Measurements from ENCODE around the gene MRPL12.
"Not testable (repeated sequence)": the region's sequence is repeated elsewhere in the genome, so short reads cannot be mapped to it uniquely, and the experiment has no call there.

Gene MRPL12

DNA sequence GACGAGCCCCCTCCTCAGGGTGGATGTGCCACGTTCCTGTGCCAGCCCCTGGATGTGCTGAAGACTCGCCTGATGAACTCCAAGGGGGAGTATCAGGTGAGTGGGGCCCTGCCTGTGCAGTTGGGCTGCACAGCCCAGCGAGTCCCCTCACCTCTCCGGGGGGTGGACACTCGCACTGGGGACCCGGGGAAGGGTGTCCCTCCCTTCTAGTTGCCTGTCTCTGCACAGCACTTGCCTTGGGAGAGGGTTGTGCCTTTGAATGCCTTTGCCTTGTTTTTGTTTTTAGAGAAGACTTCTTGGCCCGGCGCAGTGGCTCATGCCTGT, 14.6 kb downstream of the MRPL12 start:
- DNase-seq, result no peak

DNA sequence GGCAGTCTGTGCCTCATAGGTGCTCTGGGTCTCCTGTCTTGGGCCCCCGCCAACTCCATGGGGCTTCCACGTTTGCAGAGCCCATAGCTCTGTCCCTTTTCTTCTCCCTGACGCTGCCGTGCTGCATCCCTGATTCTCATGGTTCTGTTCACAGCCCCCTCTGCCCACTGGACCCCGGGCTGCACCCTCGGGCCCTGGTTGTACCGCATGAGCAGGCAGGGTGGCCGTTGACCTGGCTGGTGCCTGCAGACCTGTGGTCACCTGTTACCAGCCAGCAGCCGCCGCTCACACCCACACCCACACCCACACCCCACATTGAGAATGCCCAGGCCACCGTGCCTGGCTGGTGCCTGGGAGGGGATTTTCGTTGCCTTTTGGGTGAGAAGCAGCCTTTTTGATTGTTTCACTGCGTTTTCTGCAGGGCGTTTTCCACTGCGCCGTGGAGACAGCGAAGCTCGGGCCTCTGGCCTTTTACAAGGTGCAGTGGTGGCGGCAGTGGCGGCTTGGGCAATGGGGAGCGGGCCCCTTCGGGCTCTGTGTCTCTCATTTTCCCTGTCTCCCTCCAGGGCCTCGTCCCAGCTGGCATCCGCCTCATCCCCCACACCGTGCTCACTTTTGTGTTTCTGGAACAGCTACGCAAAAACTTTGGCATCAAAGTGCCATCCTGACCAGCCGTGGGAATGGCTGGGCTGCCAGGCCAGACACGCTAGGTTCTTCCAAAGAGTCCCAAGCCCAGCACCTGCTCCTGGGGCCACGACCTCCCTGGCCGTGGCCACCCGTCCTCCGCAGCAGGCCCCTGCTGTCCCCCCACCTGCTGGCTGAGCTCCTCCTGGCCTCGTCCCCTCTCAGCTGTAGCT, 16.5 kb downstream of the MRPL12 start:
- DNase-seq, result no peak

GRCh38 chr17:81720267-81721071, 17.3 kb downstream of the MRPL12 start:
- DNase-seq, result no peak

DNA sequence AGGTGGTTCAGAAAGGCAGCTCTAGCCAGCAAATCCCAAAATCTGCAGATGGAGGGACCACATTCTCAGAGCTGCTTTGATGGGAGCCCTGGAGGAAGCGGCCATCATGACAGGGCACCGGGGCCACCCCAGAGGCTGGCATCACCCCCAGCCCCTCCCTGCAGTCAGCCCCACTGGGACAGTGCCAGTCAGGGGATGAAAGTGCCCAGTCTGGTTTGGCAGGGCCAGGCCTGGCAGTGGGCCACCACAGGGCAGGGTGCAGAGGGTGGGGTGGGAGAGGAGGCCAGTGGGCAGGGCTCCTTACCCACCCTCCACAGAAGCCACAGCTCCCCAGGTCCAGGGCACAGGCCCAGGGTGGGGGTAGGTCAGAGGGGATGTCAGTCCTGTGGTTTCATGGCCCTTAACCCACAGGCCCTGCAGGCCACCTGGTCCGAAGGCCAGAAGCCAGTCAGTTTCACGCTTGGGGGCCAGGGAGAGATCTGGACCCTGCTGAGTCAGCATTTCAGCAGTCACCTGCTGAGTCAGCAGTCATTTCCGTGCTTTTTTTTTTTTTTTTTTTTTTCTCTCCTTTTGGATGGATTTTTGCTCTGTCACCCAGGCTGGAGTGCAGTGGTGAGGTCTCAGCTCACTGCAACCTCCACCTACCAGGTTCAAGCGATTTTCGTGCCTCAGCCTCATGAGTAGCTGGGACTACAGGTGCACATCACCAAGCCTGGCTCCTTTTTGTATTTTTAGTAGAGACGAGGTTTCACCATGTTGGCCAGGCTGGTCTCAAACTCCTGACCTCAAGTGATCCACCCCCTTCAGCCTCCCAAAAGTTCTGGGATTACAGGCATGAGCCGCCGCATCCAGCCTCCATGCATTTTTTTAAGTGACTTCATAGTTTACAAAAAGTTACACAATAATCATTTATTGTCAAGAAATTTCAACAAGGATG, 19.3 kb downstream of the MRPL12 start:
- DNase-seq, result no peak

DNA sequence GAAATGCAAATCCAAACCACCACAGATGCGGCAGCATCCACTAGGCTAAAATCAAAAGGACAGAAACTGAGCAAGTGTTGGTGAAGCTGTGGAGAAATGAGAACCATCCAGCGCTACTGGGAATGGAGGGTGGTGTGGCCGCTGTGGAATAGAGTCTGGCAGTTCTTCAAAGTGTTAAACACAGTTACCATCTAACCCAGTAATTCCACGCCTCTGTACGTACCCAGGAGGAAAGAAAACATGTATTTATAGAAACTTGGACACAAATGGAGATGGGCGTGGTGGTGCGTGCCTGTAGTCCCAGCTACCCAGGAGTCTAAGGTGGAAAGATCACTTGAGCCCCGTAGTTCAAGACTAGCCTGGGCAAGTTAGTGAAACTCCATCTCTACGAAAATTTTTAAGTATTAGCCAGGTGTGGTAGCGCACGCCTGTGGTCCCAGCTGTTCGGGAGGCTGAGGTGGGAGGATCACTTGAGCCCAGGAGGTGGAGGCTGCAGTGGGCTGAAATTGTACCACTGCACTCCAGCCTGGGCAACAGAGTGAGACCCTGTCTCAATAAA, 20.6 kb downstream of the MRPL12 start:
- DNase-seq, result no peak

DNA sequence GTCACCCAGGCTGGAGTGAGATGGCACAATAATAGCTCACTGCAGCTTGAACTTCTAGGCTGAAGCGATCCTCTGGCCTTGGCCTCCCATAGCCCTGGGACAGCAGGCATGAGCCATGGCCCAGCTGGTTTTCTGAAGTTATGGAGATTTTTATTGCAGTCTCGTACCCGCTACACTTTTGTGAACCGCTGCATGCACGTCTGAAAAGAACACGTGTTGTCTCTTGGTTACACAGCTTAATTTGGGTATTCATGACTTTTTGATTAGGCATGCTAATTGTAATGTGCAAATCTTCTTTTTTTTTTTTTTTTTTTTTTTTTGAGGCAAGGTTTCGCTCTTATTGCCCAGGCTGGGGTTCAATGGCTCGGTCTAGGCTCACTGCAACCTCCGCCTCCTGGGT, 22.3 kb downstream of the MRPL12 start:
- DNase-seq, result no peak

DNA sequence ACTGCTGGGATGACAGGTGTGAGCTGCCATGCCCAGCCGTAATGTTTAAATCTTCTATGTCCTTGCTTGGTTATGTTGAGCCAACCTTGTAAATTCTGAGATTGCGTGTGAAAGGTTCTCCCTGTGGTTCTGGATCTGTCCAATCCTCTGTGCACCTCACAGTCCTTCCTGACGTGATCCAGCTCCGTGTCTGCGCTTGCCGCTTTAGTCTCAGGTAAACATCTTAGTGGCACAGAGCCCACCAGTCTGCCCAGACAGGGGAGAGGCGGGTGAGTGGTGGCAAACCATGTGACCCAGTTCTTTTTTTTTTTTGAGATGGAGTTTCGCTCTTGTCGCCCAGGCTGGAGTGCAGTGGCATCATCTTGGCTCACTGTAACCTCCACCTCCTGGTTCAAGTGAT, 22.8 kb downstream of the MRPL12 start:
- no peak for DNase-seq

- DNase-seq, result no peak
Observed at GRCh38 chr17:81727324-81728031, 24.3 kb downstream of the MRPL12 start.

GRCh38 chr17:81733507-81734404, 30.6 kb downstream of the MRPL12 start:
- DNase-seq, result peak; percentile 60

GRCh38 chr17:81734405-81735263, 31.5 kb downstream of the MRPL12 start:
- no peak for DNase-seq

DNA sequence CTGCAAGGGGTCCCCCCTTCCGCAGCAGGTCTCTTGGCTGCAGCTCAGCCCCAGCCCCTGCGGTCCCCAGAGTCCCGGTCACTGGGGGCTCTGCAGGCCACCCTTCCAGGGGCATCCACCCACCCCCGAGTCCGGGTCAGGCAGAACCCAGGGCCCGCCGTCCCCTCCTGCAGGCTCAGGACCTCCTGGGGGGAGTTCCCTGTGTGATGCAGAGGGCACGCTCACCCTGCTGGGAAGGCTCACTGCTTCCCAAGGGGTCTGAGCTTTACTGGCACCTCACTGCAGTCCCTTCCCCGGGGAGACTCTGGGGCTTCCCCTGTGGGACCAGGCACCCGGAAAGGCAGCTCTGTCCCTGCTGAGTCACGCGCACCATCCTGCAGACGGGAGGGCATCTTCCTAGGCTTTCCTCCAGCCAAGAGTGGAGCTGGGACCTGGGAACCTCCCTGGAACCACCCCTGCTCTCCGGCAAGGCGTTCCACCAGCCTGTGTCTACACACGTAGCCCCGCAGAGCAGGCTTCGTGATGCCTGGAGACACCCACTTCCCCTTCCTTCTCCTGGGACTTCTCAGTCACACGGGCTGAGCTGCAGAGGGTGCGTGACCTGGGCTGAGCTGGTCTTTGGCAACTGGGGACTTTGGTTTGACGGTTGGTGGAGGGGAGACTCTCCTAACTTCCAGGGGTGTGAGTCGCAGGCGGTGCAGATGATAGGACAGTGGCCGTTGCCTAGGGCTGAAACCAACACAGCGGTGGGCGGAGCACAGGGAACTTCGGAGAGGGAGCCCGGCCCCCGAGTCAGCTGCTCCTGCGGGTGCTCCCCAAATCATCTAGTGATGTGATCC, 32.3 kb downstream of the MRPL12 start:
- no peak for DNase-seq

DNA sequence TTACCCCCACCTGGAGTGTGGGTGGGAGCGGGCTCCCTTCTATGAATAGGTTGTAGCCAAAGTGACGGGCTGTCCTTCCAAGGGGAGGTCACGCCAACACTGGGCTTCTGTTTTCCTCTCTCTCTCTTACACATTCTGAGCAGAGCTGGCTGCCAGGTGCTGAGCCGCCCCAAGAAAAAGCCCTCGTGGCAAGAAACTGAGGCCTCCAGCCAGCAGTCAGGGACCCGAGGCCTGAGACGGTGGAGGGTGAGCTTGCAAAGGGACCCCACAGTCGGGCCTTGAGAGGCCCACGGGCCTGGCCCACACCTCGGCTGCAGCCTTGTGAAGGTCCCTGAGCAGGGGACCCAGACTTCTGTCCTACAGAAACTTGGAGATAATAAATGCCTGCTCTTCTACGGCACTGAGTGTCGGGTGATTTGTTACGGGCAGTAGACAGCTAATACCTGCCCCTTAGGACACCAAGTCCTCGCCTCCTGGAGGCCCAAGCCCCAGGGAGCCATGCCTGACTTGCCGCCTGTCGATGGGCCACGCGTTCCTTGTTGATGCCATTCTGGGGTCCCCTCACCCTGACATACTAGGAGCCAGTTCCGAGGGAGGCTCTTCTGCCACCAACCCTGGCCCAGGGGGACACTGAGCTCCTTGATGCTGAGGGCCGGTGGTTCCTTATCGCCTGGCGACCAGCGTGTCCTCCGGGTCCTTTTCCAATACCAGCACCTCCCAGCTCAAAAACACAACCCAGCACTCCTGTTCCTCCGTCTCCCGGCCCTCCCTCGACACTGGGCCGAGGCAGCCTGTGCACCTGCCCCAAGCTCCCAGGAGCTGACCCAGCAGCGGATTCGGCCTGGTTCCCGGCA, 35.0 kb downstream of the MRPL12 start:
- no peak for DNase-seq

GRCh38 chr17:81738801-81739393, 35.7 kb downstream of the MRPL12 start:
- DNase-seq, result no peak

GRCh38 chr17:81739593-81739992, 36.4 kb downstream of the MRPL12 start:
- not testable (repeated sequence) for DNase-seq

DNA sequence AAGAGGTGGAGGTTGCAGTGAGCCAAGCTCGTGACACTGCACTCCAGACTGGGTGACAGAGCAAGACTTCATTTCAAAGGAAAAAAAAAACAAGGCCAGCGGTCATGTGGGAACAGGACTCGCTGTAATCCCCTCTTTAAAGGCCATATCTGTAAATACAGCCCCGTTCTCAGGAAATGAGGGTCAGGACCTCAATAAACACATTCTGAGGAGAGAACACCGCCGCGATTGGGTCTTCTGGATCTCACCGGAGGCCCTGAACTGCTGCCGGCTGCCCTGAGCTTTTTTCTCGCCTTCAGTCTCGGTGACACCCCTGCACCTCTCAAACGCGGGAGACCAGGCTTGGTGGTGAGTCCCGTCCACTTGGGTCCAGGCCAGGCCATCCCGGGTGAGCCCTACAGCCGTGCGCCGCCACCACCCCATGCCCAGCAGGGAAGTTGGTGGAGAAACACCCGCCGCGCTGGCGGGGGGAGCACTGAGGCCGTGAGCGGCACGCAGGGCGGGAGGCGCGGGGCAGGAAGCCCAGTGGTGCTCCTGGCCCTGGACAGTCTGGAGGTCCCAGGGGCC, 37.3 kb downstream of the MRPL12 start:
- no peak for DNase-seq

GRCh38 chr17:81741049-81741593, 38.0 kb downstream of the MRPL12 start:
- DNase-seq, result no peak
